IPS-NIHi11 (cell line): ENCODE data around the gene MAP3K1.

Source experiments
- DNase-seq: peaks from one replicate; pipeline ENCODE4 v3.0.0; 2012; ENCODE audit warnings: mixed read lengths, low spot score

The MAP3K1 gene

DNA sequence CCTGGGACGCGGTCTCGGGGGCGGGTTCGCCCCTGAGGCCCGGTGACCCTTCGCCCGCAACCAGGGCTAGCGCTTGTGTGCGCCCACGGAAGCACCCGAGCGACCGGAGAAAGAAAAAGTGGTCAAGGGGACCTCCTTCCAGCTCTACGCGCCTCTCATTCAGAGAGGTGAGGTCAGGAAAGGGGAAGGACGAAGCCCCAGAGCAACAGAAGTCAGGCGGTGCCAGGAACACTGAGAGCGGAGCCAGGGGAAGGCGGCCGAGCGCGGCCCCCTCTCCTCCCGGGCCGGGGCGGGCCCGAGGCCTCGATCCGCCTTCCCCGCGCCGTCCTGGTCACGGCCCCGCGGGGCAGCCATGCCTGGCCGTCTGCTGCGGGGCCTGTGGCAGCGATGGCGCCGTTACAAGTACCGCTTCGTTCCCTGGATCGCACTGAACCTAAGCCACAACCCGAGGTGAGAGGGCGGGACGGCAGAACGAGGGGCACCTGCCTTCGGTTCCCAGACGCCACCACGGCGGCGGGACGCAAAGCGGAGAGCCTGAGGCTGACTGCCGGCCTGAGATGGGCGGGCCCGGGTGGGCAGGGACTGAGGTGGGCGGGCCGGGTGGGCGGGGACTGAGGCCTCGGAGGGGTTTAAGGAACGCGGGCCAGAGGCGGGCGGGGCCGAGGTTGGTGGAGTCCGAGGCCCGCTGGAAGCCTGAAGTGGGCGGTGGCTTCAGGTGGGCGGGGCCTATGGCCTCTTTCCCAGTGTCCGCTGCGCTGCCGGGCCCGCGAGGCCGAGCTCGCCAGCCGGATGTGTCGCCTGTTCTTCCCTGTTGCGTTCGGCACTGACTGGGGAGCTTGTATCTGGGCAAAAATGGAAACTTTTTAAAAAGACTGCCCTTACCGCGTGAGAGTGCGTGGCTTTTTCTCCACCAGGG is 94.2 kb downstream of the MAP3K1 start, which contains the start of gene SETD9:
TSS of gene SETD9 (plus strand) at position 303 of the 916 bp plus-strand sequence. CDS start at position 353, 50 bp downstream.
- DNase-seq: peak; percentile 95

DNA sequence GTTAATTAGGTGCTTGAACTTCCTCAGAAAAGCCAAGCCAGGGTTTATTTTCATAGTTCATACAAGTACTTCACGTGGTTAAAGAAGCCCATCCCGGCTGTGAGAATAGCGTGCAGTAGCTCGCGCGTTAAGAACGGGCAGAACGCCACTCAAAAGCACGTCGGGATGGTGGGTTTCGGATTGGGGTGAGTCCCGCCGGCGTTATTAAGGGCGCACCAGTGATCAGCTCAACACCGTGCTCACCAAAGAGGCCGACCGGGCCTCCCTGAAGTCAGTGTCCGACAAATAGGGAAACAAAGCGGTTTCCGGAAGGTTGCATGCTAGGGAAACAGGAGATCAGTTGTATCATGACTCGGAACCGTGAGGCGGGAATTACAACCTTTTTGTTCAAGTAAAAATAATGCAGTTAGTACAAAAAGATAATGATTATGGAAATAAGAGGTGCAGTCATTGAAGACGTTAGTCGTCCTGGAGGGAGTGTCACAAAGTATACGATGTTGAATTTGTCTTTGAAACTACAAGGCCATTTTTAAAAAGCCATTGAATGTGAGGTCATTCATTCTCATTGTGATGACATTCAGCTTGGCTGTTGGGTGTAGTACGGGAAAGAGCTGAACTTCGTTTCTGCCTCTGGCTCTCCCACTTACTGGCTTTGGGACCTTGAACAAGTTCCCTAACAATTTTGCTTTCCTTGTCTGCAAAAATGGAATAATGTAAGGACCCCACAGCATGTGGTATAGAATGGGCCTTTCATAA is 95.0 kb downstream of the MAP3K1 start:
- no peak for DNase-seq

DNA sequence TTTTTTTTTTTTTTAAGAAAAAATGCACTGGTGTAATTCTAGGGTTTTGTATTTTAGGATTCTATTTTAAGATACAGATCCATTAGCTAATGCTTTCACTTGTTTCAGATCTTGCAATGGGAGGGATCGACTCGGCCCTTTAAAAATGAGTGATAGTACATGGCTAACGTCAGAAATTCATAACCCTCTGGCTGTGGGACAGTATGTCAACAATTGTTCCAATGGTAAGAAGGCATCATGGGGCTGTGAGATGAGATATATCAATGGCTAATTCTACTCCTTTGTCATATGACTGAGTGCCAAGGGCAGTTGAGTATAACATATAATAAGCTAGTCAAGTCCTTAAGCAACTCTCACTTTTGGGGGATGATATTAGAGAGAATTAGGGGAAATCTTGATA is 98.4 kb downstream of the MAP3K1 start:
- no peak for DNase-seq

DNA sequence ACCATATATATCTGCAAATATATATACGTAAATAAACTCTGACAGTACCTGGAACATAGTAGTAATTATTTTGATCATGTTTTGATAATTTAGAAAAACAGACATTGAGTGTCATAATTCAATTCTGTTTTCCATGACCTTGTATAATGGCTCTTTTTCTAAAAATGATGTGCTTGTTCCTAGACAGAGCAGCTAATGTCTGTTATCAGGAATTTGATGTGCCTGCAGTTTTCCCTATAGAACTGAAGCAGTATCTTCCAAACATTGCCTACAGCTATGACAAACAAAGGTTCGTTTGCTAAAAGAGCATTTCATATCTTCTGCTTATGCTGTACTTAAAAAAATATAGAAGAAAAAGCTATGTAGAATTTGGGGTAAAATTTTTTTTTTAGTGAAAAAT is 99.3 kb downstream of the MAP3K1 start:
- no peak for DNase-seq

DNA sequence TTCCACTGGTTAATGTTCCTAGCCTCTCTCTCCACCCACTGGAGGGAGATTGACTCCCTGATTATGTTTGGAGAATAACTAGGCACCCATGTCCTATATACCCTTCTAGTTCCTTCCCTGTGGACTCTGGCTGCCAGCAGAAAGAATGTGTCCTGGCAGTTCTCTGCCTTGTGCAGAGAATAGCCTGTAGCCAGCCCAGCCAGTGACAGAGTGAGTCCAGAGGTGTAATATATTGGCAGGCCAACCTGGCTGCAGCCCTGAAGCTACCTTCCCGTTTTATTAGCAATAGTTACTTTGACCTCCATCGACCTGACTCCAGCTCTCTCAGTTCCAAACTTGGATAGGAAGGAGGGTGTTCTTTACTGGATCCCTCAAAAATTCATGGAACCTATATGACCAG is 102.2 kb downstream of the MAP3K1 start:
- DNase-seq: no peak

DNA sequence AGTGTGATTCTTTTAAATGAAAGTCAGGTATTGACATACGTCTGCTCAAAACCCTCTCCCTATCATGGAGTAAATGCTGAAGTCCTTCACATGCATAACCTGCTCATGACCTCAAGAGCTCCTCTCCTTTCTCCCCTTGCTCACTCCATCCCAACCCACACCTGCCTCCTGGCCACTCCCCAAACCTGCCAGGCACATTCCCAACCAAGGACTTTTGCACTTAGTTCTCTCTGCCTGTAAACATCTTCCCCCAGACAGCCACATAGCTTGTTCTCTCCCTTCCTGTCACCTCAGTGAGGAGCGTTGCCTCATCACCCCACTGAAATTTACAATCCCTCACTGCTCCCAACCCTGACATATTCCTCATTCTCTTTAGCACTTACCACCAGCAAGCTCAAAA is 102.7 kb downstream of the MAP3K1 start:
- no peak for DNase-seq

DNA sequence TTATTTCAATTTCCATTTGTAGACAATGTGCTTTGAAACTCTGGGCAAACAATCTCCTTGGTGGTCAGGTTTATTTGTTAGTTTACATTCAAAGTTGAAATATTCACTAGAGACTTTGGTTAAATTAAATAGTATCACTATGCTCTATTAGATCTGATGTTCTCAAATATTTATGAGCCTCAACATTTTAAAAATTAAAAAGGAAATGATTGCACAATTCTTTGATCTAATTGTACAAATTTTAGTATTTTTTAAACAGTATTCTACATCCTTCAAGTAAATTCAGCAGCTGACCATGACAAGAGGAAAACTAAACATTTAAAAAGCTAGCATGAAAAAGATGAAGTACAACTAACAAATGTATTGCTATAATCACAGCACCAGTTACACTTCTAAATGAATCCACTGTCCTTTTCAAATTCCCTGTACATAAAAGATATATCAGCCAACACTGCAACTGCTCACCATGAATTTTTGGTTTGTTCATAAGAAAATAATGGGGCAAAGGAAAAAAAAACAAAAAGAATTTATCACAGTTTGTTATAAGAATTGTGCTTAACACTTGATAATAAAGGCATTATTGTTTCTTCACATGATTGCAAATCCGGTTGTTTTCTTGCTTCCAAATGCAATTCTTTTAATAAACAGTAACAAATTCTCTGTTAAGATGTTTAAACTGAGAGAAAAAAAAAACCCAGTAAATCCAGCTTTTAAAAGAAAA is 104.8 kb downstream of the MAP3K1 start:
- no peak for DNase-seq

DNA sequence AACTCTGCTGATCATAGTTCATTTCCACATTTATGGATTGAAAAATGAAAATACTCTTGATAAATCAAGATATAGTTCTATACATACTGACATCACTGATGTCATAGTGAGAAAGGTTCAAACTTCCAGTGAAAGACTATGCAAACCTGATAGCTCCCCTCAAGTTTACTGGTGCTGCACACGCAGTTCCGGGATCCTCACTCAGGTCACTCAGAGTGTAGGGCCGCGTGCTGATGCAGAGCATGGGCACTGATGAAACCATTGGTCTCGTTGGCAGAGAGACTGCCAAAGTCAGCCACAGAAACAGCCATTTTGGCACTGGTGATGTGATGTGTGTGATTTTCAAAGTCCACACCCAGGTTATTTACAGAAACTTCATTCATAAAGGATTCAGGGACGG is 107.6 kb downstream of the MAP3K1 start:
- no peak for DNase-seq

DNA sequence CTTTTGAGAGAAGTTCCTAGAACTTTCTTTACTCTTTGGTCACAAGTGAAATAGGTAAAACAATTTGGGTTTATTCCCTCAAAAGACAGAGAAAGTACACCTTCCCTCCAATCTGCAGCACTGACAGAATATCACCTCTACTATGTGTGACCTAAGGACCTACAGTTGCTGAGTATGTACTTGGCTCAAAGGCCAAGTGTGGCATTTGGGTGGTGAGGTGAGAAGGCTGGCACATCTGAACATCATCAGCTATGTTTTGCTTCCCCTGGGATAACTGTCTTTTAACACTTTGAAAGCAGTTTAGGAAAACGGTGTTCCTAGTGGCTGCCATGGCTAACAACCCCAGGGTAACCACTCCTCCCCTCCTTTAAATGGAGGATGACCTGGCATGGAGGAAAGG is 119.0 kb downstream of the MAP3K1 start:
- no peak for DNase-seq

DNA sequence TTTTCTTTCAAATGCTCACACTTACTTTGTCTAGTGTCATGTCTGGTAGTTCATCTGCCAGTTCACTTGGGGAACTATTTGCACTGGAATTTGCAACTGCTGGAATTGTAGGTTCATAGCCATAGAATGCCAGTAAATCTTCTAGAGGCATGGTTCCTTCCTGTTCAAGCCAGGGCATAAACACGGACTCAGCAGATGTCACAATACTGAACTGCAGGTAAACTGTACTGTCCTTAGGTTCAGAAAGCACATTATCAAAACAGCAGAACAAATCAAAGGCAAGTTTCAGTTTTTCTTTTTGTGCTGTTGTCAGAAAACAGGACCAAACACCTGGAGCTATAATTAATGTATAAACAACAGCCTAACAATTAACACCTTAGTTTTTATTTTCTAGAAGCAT is 123.5 kb downstream of the MAP3K1 start:
- DNase-seq: no peak

DNA sequence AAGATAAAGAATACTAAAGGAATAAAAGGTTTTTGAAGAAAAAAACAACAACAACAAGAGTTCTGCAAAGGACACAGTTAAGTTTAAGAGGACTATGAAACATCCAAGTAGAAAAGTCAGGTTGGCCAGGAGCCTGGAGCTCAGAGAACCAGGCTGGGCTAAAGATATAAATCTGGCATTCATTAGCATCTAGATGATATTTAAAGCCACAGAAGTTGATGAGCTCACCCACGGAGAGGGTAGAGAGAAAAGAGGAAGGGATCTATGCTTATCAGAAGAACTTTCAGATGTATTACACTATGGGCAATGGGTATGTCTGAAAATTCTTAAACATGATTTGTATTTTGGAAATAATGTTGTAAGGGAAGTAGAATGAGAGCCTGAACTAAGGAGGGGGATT is 126.6 kb downstream of the MAP3K1 start:
- DNase-seq: no peak
